Mesenteric fat pad (tissue), 1 donor: ENCODE measurements around the gene FRMPD1. TPM values are rescaled to one million over a fixed set of nuclear protein-coding genes. Genes with fewer than 3 reads are reported as not detected.

Experiments used
- DNase-seq: peaks from one replicate; pipeline ENCODE4 v3.0.0-alpha.2; 2020; ENCODE audit warnings: low spot score
- total RNA-seq: library from RNA; stranded (reverse); fragmentation: NEBNext Ultra II Directional; extraction: Animal tissue kit (Norgen Biotek cat#: 25700); gene quantifications from one replicate; pipeline ENCODE4 v1.2.1, GENCODE V29; 2021
- donor health status: DM: yes; HTN: yes; CAD: no.

FRMPD1 gene
- total RNA-seq, 1 donor from 2014 or later = 0.19 TPM

DNA sequence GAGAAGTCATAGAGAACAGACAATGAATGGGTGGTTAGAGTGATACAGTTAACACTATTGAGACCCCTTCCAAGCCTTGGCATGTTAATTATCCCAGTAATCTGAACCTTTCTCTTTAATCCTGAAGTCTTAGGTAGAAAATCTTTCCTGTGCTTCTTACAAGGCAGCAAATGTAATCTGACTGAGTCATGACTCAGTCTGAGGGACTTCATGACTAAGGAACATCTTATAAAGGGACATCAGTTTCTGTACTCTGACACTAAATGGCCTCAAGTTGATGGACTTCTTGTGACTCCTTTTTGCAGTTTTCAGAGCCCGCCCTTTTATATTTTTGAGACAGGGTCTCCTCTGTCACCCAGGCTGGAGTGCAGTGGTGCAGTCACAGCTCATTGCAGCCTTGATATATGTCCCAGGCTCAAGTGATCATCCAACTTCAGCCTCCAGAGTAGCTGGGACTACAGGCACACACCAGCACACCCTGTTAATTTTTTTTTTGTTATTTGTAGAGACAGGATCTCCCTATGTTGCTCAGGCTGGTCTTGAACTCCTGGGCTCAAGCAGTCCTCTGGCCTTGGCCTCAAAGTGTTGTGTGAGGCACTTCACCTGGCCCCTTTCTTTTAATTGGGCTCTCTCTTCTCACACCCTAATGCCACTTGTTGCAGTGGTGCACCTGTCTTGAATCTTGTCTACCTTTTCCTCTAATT, 124.6 kb downstream of the FRMPD1 start:
- DNase-seq = no peak

- no peak for DNase-seq
Observed at GRCh38 chr9:37776328-37776727, 125.6 kb downstream of the FRMPD1 start.

- DNase-seq = no peak
Observed at GRCh38 chr9:37778534-37778933, 127.8 kb downstream of the FRMPD1 start.

DNA sequence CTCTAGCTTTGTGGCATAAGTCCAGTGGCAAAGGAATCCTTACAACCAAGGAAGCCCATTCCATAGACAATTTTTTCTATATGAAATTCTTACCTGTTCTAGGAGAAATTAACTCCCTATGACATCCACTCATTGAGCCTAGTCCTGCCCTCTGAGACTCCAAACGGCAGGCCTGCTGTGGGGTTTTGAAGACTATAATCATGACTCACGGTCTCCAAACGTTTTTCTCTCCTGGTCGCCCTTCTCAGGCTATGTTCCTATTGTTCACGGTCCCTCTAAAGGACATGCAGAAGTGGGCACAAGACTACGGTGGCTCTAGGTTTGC, 133.5 kb downstream of the FRMPD1 start:
- DNase-seq = no peak

DNA sequence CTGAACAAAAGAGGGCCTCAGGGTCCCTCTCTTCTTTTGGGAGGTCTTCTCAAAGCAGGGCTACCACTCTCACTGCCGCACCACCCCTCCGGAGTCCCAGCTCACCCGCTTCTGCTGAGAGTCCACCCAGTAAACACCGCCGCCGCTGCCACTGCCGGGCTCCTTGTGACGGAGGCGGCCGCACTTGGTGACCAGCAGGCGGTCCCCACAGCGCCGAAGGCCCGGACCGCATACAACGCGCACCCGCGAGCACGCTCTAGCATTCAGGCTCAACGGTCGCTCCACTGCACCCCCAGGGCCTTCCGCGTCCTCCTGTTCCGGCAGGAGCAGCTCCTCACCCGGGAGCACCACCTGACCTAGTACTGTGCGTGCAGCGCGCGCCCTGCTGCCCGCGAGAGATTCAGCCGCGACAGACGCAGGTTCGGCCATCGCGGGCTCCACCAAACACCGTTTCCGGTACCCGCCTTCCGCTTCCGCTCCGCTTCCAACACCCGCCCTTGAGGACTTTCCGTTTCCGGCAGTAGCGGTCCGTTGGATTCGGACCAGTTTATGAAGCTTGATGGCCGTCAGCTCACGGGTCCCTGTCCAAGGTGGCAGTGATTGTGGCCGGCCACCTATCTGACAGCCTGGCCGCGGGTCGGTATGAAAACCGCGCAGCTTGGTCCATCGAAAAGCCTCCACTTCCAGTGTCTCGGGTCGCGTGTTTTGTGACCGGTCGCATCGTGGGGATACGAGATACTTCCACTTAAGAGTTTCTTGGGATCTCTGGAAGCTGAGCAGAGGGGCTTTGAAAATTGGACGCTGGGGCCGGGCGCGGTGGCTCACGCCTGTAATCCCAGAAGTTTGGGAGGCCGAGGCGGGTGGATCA, 134.1 kb downstream of the FRMPD1 start, which contains the start of gene EXOSC3:
Gene EXOSC3, minus strand, starts transcription at position 449 of the 868 bp plus-strand sequence. Its CDS starts 20 bp downstream, at position 429.
- peak; percentile 96 for DNase-seq

DNA sequence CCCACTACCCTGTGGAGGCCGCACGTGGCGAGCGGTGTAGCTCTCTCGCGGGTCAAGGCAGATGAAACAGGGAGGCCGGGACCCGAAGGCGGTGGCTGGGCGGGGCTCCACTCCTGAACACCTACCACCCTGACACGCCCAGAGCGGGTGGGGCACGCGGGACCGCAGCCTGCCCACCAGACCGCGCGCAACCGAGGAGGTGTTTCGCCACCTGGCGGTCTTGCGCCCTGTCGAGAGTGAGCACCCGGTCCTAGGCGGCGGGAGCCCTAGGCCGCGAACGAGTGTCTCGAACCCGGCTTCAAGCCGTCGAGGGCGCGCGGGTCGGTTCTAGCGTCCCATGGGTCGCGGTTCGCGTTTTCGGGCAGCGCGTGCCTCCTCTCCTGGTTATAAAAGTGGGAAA, 136.3 kb downstream of the FRMPD1 start:
- no peak for DNase-seq

DNA sequence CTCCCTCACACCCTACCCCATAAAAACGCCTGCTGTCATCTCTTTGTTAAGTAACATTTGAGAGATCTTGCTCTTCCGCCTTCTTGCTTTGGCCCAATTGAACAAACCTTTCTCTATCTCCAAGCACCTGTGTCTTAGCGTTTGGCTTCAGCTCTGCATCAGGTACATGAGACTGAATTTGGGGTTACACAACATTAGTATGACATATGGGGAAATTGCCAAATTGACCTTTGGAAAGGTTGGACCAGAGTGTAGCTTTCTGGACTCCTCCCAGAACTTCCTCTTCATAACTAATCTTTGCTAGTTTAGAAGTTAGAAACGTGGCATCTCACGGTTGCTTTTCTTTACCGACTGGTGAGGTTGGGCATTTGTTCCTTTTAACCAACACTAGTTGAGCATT, 137.6 kb downstream of the FRMPD1 start:
- DNase-seq = no peak

DNA sequence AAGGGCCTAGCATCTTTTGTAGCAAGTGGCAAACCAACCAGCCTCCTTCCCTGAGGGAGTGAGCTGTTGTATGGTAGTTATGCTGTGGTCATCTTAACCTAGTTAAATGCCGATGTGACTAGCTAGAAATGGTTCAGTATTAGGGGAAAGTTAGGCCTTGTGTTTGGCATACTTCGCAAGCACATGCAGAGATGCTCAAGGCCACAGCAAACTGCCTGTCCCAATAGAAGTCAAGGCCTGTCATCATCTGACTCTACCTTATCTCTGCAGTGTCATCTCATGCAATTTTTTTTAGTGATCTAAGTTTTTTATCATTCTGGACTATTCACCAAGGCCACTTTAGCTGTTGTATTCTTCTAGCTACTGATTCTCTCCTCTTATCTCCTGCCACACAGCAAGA, 139.3 kb downstream of the FRMPD1 start:
- DNase-seq = no peak

DNA sequence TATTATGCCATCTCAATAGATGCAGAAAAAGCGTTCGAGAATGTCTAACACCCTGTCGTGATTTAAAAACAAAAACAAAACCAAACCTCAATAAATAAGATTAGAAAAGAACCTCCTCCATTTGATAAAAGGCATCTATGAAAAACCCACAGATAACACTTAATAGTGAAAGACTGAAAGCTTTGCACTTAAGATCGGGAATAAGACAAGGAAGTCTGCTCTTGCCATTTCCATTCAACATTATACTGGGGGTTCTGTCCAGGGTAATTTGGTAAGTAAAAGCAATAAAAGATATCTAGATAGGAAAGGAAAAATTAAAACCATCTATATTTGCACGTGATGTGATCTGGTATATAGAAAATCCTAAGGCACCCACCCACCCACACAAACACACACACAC, 141.4 kb downstream of the FRMPD1 start:
- no peak for DNase-seq

DNA sequence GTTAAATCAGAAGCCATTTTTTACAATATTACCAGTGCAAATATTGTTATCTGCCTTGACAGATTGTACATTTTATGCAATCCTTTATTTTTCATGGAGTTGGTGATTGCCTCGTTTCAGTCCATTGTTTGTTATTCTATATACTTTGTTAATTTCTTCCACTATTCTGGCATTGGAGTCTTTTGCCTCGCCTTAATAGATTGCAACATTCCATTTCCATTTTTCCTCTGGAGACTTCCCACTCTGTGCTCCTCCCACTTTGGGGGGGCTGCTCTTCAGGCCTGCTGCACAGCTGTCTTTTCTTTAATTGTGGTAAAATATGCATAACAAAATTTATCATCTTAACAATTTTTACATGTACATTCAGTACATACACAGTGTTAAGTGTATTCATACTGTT, 145.5 kb downstream of the FRMPD1 start:
- DNase-seq = no peak

Other genes with a start within 250 kb of the FRMPD1 start
- gene GRHPR, start 228.3 kb upstream of the FRMPD1 start, total RNA-seq = 80.5 TPM
- 5.6 TPM for gene ZBTB5, start 185.5 kb upstream of the FRMPD1 start, total RNA-seq
- gene POLR1E, start 165.0 kb upstream of the FRMPD1 start, total RNA-seq = 35.7 TPM
- gene FBXO10, start 74.6 kb upstream of the FRMPD1 start, total RNA-seq = 10.6 TPM
- 82.7 TPM for gene TOMM5, start 58.4 kb upstream of the FRMPD1 start, total RNA-seq
- gene TRMT10B, start 102.9 kb downstream of the FRMPD1 start, total RNA-seq = 6.8 TPM
- 33.2 TPM for gene EXOSC3, start 134.1 kb downstream of the FRMPD1 start, total RNA-seq
- gene DCAF10, start 149.8 kb downstream of the FRMPD1 start, total RNA-seq = 32.3 TPM